Measurements from ENCODE around the gene OTOG.

OTOG gene

GRCh38 chr11:17650127-17650911, 103.3 kb downstream of the OTOG start:
- DNase-seq (ENCODE audit: low spot score), result no peak

- DNase-seq (ENCODE audit: low spot score), result no peak
These were observed 104.0 kb downstream of the OTOG start for GRCh38 chr11:17651061-17651460.

- DNase-seq (ENCODE audit: low spot score), result no peak
These were observed 104.6 kb downstream of the OTOG start for GRCh38 chr11:17651681-17652080.

GRCh38 chr11:17652556-17652955, 105.5 kb downstream of the OTOG start:
- no peak for DNase-seq (ENCODE audit: low spot score)

GRCh38 chr11:17653611-17654010, 106.6 kb downstream of the OTOG start:
- DNase-seq (ENCODE audit: low spot score), result no peak

GRCh38 chr11:17655682-17656081, 108.6 kb downstream of the OTOG start:
- DNase-seq (ENCODE audit: low spot score), result no peak

- DNase-seq (ENCODE audit: low spot score), result no peak
These were observed 111.2 kb downstream of the OTOG start for GRCh38 chr11:17658211-17658610.

GRCh38 chr11:17668166-17668565, 121.1 kb downstream of the OTOG start:
- no peak for DNase-seq (ENCODE audit: low spot score)

- DNase-seq (ENCODE audit: low spot score), result no peak
These were observed 125.4 kb downstream of the OTOG start for GRCh38 chr11:17672469-17672868.

- DNase-seq (ENCODE audit: low spot score), result no peak
These were observed 126.9 kb downstream of the OTOG start for GRCh38 chr11:17673951-17674350.

- no peak for DNase-seq (ENCODE audit: low spot score)
These were observed 135.8 kb downstream of the OTOG start for GRCh38 chr11:17682848-17683247.

- DNase-seq (ENCODE audit: low spot score), result no peak
These were observed 136.5 kb downstream of the OTOG start for GRCh38 chr11:17683377-17684161.

GRCh38 chr11:17684550-17684949, 137.5 kb downstream of the OTOG start:
- DNase-seq (ENCODE audit: low spot score), result no peak

- no peak for DNase-seq (ENCODE audit: low spot score)
These were observed 139.3 kb downstream of the OTOG start for GRCh38 chr11:17686231-17686980.

- no peak for DNase-seq (ENCODE audit: low spot score)
These were observed 141.0 kb downstream of the OTOG start for GRCh38 chr11:17687946-17688670.

- no peak for DNase-seq (ENCODE audit: low spot score)
These were observed 144.5 kb downstream of the OTOG start for GRCh38 chr11:17691550-17691949.

GRCh38 chr11:17691976-17692375, 144.9 kb downstream of the OTOG start:
- DNase-seq (ENCODE audit: low spot score), result no peak

GRCh38 chr11:17692931-17693330, 145.9 kb downstream of the OTOG start:
- no peak for DNase-seq (ENCODE audit: low spot score)

GRCh38 chr11:17693531-17693930, 146.5 kb downstream of the OTOG start:
- no peak for DNase-seq (ENCODE audit: low spot score)

- no peak for DNase-seq (ENCODE audit: low spot score)
These were observed 147.5 kb downstream of the OTOG start for GRCh38 chr11:17694494-17695110.
